Ishikawa (cell line): ENCODE results near the gene OR52E1.

Experiments
- CEBPB ChIP-seq: IDR thresholded peaks from 2 replicates; pipeline ENCODE4 v1.6.1; 2012
- CREB1 ChIP-seq: IDR thresholded peaks from 2 replicates; pipeline ENCODE4 v1.6.1; 2012; ENCODE audit warnings: low read depth
- MAX ChIP-seq: IDR thresholded peaks from 2 replicates; pipeline ENCODE4 v1.6.1; 2012

GRCh38 chr11:5083602-5084001, 14.2 kb downstream of the OR52E1 start:
- TF ChIP-seq MAX (no peak), CREB1 (no peak), CEBPB (no peak)
